ENCODE results near the gene CAPN5. TPM values are rescaled to one million over a fixed set of nuclear protein-coding genes. Genes with fewer than 3 reads are reported as not detected.

The CAPN5 gene
- total RNA-seq, 1 donor from 2014 or later: 7.3 TPM

DNA sequence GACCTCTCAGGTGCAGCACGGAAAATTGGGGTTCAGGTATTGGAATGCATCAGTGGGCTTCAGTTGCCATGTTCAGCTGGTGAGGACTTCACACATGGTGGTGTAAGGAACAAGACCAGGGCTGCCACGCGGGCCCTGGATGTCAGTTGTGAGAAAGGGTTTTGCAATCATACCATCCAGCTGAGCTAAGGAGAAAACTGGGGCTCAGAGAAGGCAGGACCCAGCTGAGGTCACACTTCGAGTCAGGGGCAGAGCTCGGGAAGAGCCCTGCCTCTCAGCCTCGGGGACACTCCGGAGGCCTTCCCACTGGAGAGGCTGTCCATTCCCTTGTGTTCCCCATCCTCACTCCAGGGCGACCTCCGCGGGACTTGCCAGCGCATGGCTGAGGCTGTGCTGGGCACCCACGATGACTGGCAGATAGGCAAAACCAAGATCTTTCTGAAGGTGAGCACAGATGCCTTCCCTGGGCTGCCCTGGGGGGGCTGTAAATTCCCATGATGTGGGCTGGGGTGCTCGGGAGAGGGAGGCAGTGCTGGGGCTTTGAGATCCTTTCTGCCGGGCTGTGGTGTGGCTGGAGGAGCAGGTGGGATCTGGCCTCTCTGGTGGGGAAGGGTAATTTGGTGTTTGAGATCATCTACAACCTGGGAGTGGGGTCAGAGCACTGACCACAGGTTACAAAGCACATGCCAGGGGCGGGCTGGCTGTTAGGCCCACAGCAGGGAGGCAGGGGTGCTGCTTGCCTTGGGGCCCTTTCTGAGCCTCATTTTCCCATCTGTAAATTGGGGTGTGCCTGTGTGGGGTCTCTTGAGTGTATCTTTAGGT is 108.5 kb downstream of the CAPN5 start:
- TF ChIP-seq, protein P1, sequence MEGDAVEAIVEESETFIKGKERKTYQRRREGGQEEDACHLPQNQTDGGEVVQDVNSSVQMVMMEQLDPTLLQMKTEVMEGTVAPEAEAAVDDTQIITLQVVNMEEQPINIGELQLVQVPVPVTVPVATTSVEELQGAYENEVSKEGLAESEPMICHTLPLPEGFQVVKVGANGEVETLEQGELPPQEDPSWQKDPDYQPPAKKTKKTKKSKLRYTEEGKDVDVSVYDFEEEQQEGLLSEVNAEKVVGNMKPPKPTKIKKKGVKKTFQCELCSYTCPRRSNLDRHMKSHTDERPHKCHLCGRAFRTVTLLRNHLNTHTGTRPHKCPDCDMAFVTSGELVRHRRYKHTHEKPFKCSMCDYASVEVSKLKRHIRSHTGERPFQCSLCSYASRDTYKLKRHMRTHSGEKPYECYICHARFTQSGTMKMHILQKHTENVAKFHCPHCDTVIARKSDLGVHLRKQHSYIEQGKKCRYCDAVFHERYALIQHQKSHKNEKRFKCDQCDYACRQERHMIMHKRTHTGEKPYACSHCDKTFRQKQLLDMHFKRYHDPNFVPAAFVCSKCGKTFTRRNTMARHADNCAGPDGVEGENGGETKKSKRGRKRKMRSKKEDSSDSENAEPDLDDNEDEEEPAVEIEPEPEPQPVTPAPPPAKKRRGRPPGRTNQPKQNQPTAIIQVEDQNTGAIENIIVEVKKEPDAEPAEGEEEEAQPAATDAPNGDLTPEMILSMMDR (conservative IDR thresholded peaks at IDR 0.05; ENCODE audit: low read depth, low read length): no peak
- no peak for DNase-seq (ENCODE audit: low read depth)
- no peak overlapping the region for H3K4me3 ChIP-seq (ENCODE audit: low read depth, low read length)

Other genes with a start within 250 kb of the CAPN5 start
- 10.6 and 11.4 TPM in 2 replicates for gene ACER3, start 206.1 kb upstream of the CAPN5 start, total RNA-seq
- gene B3GNT6, start 32.6 kb upstream of the CAPN5 start, total RNA-seq: not detected in 2 replicates
- gene OMP, start 35.9 kb downstream of the CAPN5 start, total RNA-seq: not detected in 2 replicates
- 0.23 and 0.29 TPM in 2 replicates for gene MYO7A, start 61.3 kb downstream of the CAPN5 start, total RNA-seq
- gene GDPD4, start 234.7 kb downstream of the CAPN5 start, total RNA-seq: not detected in 2 replicates